ENCODE results near the gene SCUBE1.

The SCUBE1 gene

DNA sequence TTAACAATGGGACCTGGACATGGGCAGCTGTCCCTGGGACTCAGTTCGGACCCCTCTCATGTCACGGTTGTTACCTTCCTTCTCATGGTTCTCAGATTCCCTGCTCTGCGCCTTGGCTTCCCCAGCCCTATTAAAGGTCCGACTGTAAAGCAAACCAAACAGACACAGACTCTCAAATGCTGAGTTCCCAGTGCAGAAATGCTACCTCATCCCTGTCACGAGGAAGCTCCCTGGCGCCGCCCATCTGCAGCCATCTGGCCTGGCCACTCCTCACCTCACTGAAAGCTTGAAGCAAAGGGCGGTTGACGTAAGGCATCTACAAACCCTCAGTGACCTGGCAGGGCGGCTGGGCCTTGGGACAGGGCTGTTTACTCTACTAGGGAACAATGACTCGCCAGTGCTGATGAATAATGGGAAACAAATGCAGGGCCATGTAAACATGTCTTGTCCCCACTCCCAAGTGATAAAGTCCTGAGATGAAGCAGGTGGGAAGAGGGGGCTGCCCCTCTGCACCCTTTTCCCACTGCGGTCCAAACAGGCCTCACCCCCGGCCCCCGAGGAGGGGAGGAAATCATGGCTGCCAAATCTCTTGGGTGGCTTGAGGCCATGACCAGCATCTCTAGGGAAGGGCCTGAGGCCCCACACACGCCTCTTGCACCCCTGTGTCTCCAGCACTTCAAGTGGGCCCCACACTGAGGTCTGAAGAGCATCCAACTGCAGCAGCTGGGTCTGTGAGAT, 49.3 kb downstream of the SCUBE1 start:
- DNase-seq (ENCODE audit: low read depth), result peak; percentile 38
- no peak overlapping the region for H3K4me3 ChIP-seq (replicated peaks; ENCODE audit: low read depth, low read length)
- TF ChIP-seq, protein P1, sequence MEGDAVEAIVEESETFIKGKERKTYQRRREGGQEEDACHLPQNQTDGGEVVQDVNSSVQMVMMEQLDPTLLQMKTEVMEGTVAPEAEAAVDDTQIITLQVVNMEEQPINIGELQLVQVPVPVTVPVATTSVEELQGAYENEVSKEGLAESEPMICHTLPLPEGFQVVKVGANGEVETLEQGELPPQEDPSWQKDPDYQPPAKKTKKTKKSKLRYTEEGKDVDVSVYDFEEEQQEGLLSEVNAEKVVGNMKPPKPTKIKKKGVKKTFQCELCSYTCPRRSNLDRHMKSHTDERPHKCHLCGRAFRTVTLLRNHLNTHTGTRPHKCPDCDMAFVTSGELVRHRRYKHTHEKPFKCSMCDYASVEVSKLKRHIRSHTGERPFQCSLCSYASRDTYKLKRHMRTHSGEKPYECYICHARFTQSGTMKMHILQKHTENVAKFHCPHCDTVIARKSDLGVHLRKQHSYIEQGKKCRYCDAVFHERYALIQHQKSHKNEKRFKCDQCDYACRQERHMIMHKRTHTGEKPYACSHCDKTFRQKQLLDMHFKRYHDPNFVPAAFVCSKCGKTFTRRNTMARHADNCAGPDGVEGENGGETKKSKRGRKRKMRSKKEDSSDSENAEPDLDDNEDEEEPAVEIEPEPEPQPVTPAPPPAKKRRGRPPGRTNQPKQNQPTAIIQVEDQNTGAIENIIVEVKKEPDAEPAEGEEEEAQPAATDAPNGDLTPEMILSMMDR (IDR thresholded peaks at IDR 0.05; ENCODE audit: low read length, missing control alignments), result no peak

DNA sequence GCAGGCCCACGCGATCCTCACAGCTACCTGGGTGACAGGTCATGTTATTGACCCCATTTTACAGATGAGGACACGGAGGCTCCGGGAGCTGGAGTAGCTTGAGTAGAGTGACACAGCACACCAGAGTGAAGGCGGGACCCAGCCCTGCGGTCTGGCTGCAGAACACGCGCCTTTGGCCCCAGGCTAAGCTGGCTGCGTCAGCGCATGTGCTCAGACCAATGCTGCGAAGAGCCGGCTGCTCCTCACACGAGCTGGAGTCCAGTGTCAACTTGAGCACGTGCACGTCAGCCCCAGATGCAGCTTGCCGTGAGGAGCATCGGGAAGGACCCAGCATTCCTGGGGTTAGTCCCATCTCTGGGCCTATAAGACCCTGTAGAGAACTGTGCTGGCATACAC, 49.9 kb downstream of the SCUBE1 start:
- no peak for DNase-seq (ENCODE audit: low read depth)
- TF ChIP-seq, protein P1 (IDR thresholded peaks at IDR 0.05; ENCODE audit: low read length, missing control alignments), result no peak
- no peak overlapping the region for H3K4me3 ChIP-seq (replicated peaks; ENCODE audit: low read depth, low read length)

DNA sequence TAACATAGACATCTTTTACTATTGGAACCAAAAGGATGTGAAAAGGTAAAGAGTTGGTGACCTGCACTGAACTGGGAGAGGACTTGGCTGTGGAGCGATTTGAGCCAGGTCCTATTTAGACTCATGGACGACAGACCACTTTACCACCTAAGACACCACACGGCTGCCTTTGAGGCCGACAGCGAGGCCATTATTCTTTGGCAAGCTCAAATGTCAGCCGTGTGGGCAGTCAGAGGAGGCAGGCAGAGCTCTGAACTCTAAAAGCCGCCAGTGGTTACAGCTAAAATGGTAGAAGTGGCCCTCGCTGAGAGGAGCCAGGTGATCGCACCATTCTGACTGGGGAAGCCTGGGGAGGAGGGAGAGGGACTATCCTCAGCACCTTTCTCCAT, 50.5 kb downstream of the SCUBE1 start:
- H3K4me3 ChIP-seq (replicated peaks; ENCODE audit: low read depth, low read length), result no peak overlapping the region
- no peak for DNase-seq (ENCODE audit: low read depth)
- TF ChIP-seq, protein P1 (IDR thresholded peaks at IDR 0.05; ENCODE audit: low read length, missing control alignments), result no peak

- no peak overlapping the region for H3K4me3 ChIP-seq (replicated peaks; ENCODE audit: low read depth, low read length)
- TF ChIP-seq, protein P1 (IDR thresholded peaks at IDR 0.05; ENCODE audit: low read length, missing control alignments), result no peak
- DNase-seq (ENCODE audit: low read depth), result no peak
Measured at GRCh38 chr22:43291381-43291780, 51.8 kb downstream of the SCUBE1 start.

GRCh38 chr22:43289976-43290721, 53.0 kb downstream of the SCUBE1 start:
- TF ChIP-seq, protein P1 (IDR thresholded peaks at IDR 0.05; ENCODE audit: low read length, missing control alignments), result no peak
- DNase-seq (ENCODE audit: low read depth), result peak; percentile 23
- no peak overlapping the region for H3K4me3 ChIP-seq (replicated peaks; ENCODE audit: low read depth, low read length)

DNA sequence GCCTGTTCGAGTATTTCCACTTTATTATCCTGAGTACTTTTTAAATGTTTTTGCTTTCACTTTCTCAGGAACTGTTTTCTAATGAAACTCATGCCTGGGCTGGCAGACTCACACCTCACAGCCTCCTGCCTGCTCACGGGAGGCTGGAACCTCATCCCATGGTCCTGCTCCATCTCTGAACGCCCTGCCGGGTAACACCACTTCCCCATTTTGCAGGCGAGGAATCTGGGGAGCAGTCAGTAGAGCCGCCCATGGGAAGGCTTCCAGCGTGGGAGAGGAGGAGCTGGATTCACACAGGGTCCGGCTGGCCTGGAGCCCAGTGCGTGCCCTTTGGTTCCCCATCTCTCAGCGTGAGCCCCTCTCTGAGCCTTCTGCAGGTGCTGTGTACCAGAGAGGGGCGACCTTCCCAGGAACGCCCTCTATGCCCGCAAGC, 53.6 kb downstream of the SCUBE1 start:
- DNase-seq (ENCODE audit: low read depth), result no peak
- H3K4me3 ChIP-seq (replicated peaks; ENCODE audit: low read depth, low read length), result peak overlapping the region; percentile 13
- TF ChIP-seq, protein P1 (IDR thresholded peaks at IDR 0.05; ENCODE audit: low read length, missing control alignments), result no peak

Data from fibroblast of pulmonary artery (primary cell).